H9 (cell line): Measurements from ENCODE around the gene CCL16. TPM values are rescaled to one million over a fixed set of nuclear protein-coding genes. Genes with fewer than 3 reads are reported as not detected.

Source experiments
- DNase-seq: peaks from one replicate; pipeline ENCODE4 v3.0.0-alpha.2; 2017
- H2AFZ ChIP-seq: one replicate; pipeline ENCODE4 v1.6.1; 2013; ENCODE audit warnings: mild to moderate bottlenecking, low read length, control low read depth, moderate library complexity
- H2AK5ac ChIP-seq: 2 replicates; pipeline ENCODE4 v1.6.1; 2013; ENCODE audit warnings: low read length, control low read depth, mixed read lengths; ENCODE audit not compliant: insufficient read length
- H2BK120ac ChIP-seq: one replicate; pipeline ENCODE4 v1.6.1; 2013; ENCODE audit warnings: low read depth, mild to moderate bottlenecking, low read length, control low read depth, inconsistent platforms; ENCODE audit not compliant: poor library complexity, severe bottlenecking
- H2BK12ac ChIP-seq: 2 replicates; pipeline ENCODE4 v1.6.1; 2013; ENCODE audit warnings: low read length, control low read depth, mixed read lengths, low read depth; ENCODE audit not compliant: insufficient read length
- H2BK15ac ChIP-seq: 2 replicates; pipeline ENCODE4 v1.6.1; 2013; ENCODE audit warnings: low read depth, low read length, control low read depth
- H2BK20ac ChIP-seq: one replicate; pipeline ENCODE4 v1.6.1; 2013; ENCODE audit warnings: low read depth, mild to moderate bottlenecking, low read length, control low read depth, inconsistent platforms; ENCODE audit not compliant: poor library complexity, severe bottlenecking
- H2BK5ac ChIP-seq: 2 replicates; pipeline ENCODE4 v1.6.1; 2013; ENCODE audit warnings: low read length, control low read depth, mixed read lengths; ENCODE audit not compliant: insufficient read length
- H3K14ac ChIP-seq: 2 replicates; pipeline ENCODE4 v1.6.1; 2013; ENCODE audit warnings: low read length, control low read depth; ENCODE audit not compliant: insufficient read depth
- H3K18ac ChIP-seq: 2 replicates; pipeline ENCODE4 v1.6.1; 2013; ENCODE audit warnings: low read depth, mild to moderate bottlenecking, mixed read lengths, low read length, control low read depth; ENCODE audit not compliant: insufficient read length
- H3K23ac ChIP-seq: 2 replicates; pipeline ENCODE4 v1.6.1; 2013; ENCODE audit warnings: low read length, control low read depth, mixed read lengths, low read depth; ENCODE audit not compliant: insufficient read length
- H3K23me2 ChIP-seq: 2 replicates; pipeline ENCODE4 v1.6.1; 2013; ENCODE audit warnings: low read depth, mild to moderate bottlenecking, mixed read lengths, low read length, control low read depth; ENCODE audit not compliant: insufficient read length, poor library complexity, severe bottlenecking
- H3K27ac ChIP-seq: 2 replicates; pipeline ENCODE4 v1.5.1; 2013; ENCODE audit warnings: low read length, control low read depth, mixed read lengths, low read depth; ENCODE audit not compliant: insufficient read length
- H3K27me3 ChIP-seq: 2 replicates; pipeline ENCODE4 v1.6.1; 2013; ENCODE audit warnings: low read length, control low read depth, inconsistent platforms; ENCODE audit not compliant: insufficient read depth
- H3K4ac ChIP-seq: 2 replicates; pipeline ENCODE4 v1.6.1; 2013; ENCODE audit warnings: low read depth, mild to moderate bottlenecking, control low read depth, inconsistent platforms, low read length, moderate library complexity
- H3K4me1 ChIP-seq: 2 replicates; pipeline ENCODE4 v1.6.1; 2013; ENCODE audit warnings: low read length, control low read depth, inconsistent platforms; ENCODE audit not compliant: insufficient read depth
- H3K4me2 ChIP-seq: 2 replicates; pipeline ENCODE4 v1.6.1; 2013; ENCODE audit warnings: low read length, control low read depth, mixed read lengths; ENCODE audit not compliant: insufficient read length, insufficient read depth
- H3K56ac ChIP-seq: 2 replicates; pipeline ENCODE4 v1.6.1; 2013; ENCODE audit warnings: low read depth, mild to moderate bottlenecking, mixed read lengths, low read length, control low read depth; ENCODE audit not compliant: insufficient read length
- H3K79me1 ChIP-seq: 2 replicates; pipeline ENCODE4 v1.6.1; 2013; ENCODE audit warnings: low read depth, mild to moderate bottlenecking, moderate library complexity, low read length, control low read depth, inconsistent platforms; ENCODE audit not compliant: insufficient read depth, poor library complexity, severe bottlenecking
- H3K79me2 ChIP-seq: 2 replicates; pipeline ENCODE4 v1.6.1; 2013; ENCODE audit warnings: low read length, control low read depth, inconsistent platforms; ENCODE audit not compliant: insufficient read depth
- H3K9ac ChIP-seq: 2 replicates; pipeline ENCODE4 v1.6.1; 2013; ENCODE audit warnings: low read length, control low read depth, mixed read lengths; ENCODE audit not compliant: insufficient read length; ENCODE audit errors: extremely low read depth
- H3K9me3 ChIP-seq: one replicate; pipeline ENCODE4 v1.6.1; 2013; ENCODE audit warnings: low read depth, low read length, inconsistent platforms; ENCODE audit not compliant: control insufficient read depth
- H3T11ph ChIP-seq: one replicate; pipeline ENCODE4 v1.6.1; 2013; ENCODE audit warnings: mild to moderate bottlenecking, low read length, control low read depth, inconsistent platforms
- H4K20me1 ChIP-seq: one replicate; pipeline ENCODE4 v1.6.1; 2013; ENCODE audit not compliant: control insufficient read depth, insufficient read length, insufficient read depth
- H4K5ac ChIP-seq: 2 replicates; pipeline ENCODE4 v1.6.1; 2013; ENCODE audit warnings: low read depth, mild to moderate bottlenecking, mixed read lengths, low read length, control low read depth; ENCODE audit not compliant: insufficient read length
- H4K8ac ChIP-seq: replicated peaks from 2 replicates; pipeline ENCODE4 v1.6.1; 2013; ENCODE audit warnings: low read length, control low read depth, mixed read lengths, low read depth; ENCODE audit not compliant: insufficient read length
- H4K91ac ChIP-seq: 2 replicates; pipeline ENCODE4 v1.6.1; 2013; ENCODE audit warnings: low read depth, mild to moderate bottlenecking, moderate library complexity, mixed read lengths, low read length, control low read depth; ENCODE audit not compliant: insufficient read length
- H3K27ac Mint-ChIP-seq, 3 experiments: 2 replicates in 2 of 3; 3 replicates in 1 of 3; pipeline ENCODE4 v1.8.0; 2020 to 2021; ENCODE audit warnings: mixed read lengths in 3 of 3, mild to moderate bottlenecking in 1 of 3, moderate library complexity in 1 of 3
- H3K27me3 Mint-ChIP-seq: 2 replicates; pipeline ENCODE4 v1.8.0; 2021; ENCODE audit warnings: low read depth, mild to moderate bottlenecking, moderate library complexity, mixed read lengths
- H3K36me3 Mint-ChIP-seq, 3 experiments: 2 replicates in 2 of 3; 3 replicates in 1 of 3; pipeline ENCODE4 v1.8.0; 2020 to 2021; ENCODE audit warnings: low read depth in 3 of 3, mixed read lengths in 3 of 3; ENCODE audit not compliant: insufficient read depth in 1 of 3
- H3K4me1 Mint-ChIP-seq, 2 experiments: 2 replicates each; pipeline ENCODE4 v1.8.0; 2020; ENCODE audit warnings: mixed read lengths in 2 of 2
- H3K4me3 Mint-ChIP-seq, 2 experiments: 2 replicates in 1 of 2; 3 replicates in 1 of 2; pipeline ENCODE4 v1.8.0; 2020 to 2021; ENCODE audit warnings: mild to moderate bottlenecking in 2 of 2, mixed read lengths in 2 of 2, moderate library complexity in 1 of 2
- H3K9me3 Mint-ChIP-seq, 2 experiments: 2 replicates in 1 of 2; 3 replicates in 1 of 2; pipeline ENCODE4 v1.8.0; 2020; ENCODE audit warnings: mild to moderate bottlenecking in 2 of 2, mixed read lengths in 2 of 2, moderate library complexity in 1 of 2
- WGBS: extraction: QIAGEN DNeasy Blood & Tissue Kit; methylation state at CpG from one replicate; pipeline ENCODE4 v1.1.7; 2013; ENCODE audit warnings: missing lambda C conversion rate, low lambda C conversion rate, mixed read lengths; ENCODE audit not compliant: insufficient read length; ENCODE audit errors: extremely low coverage; 5-methylcytosine and 5-hydroxymethylcytosine counted together
- total RNA-seq: library from RNA; stranded (reverse); gene quantifications from 2 replicates; pipeline ENCODE4 v1.2.1, GENCODE V29; 2021
- TF ChIP-seq, protein P1 (sequence below): fragments of 200-600 bp; sonication (generic); conservative IDR thresholded peaks from 3 replicates; pipeline ENCODE4 v1.8.0; 2021; ENCODE audit warnings: antibody characterized with exemption, mild to moderate bottlenecking

The CCL16 gene
- total RNA-seq, 1 experiment from 2014 or later, result not detected

GRCh38 chr17:35934760-35935159, 46.5 kb downstream of the CCL16 start:
- H2BK120ac ChIP-seq, result no peak overlapping the region
- Mint-ChIP-seq H3K4me1 (peaks cover 17 to 19% of the 10 kb centered on the region in 2 experiments), H3K27ac (no peak overlapping the region), H3K36me3 (no peaks in the 10 kb centered on the region), H3K9me3 (no peaks in the 10 kb centered on the region; a peak in 1 of 5 replicates), H3K27me3 (peaks cover under 1% of the 10 kb centered on the region), H3K4me3 (no peak overlapping the region)
- H2BK12ac ChIP-seq, result no peak overlapping the region
- H3K9ac ChIP-seq, result no peak overlapping the region
- no peak overlapping the region for H3K4ac ChIP-seq
- H4K8ac ChIP-seq, result no peak overlapping the region
- no peaks in the 10 kb centered on the region for H3K79me1 ChIP-seq
- peaks cover 3% of the 10 kb centered on the region for H3K23me2 ChIP-seq
- no peak overlapping the region for H2BK5ac ChIP-seq
- no peak overlapping the region for H3K56ac ChIP-seq
- H3K23ac ChIP-seq, result no peak overlapping the region
- no peak overlapping the region for H2AK5ac ChIP-seq
- H3T11ph ChIP-seq, result no peak overlapping the region
- TF ChIP-seq, protein P1, sequence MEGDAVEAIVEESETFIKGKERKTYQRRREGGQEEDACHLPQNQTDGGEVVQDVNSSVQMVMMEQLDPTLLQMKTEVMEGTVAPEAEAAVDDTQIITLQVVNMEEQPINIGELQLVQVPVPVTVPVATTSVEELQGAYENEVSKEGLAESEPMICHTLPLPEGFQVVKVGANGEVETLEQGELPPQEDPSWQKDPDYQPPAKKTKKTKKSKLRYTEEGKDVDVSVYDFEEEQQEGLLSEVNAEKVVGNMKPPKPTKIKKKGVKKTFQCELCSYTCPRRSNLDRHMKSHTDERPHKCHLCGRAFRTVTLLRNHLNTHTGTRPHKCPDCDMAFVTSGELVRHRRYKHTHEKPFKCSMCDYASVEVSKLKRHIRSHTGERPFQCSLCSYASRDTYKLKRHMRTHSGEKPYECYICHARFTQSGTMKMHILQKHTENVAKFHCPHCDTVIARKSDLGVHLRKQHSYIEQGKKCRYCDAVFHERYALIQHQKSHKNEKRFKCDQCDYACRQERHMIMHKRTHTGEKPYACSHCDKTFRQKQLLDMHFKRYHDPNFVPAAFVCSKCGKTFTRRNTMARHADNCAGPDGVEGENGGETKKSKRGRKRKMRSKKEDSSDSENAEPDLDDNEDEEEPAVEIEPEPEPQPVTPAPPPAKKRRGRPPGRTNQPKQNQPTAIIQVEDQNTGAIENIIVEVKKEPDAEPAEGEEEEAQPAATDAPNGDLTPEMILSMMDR, result no peak
- H3K27ac ChIP-seq, result no peak overlapping the region
- H2AFZ ChIP-seq, result no peak overlapping the region
- no peak overlapping the region for H3K4me2 ChIP-seq
- peaks cover 4% of the 10 kb centered on the region; the same call in 1 of the 2 replicates for H3K4me1 ChIP-seq
- no peak overlapping the region for H3K18ac ChIP-seq
- H4K5ac ChIP-seq, result no peak overlapping the region
- no peak for DNase-seq
- H4K20me1 ChIP-seq, result no peaks in the 10 kb centered on the region
- no peak overlapping the region for H4K91ac ChIP-seq
- H2BK15ac ChIP-seq, result no peak overlapping the region
- H3K9me3 ChIP-seq, result no peaks in the 10 kb centered on the region
- no peaks in the 10 kb centered on the region for H3K27me3 ChIP-seq
- no peak overlapping the region for H2BK20ac ChIP-seq
- WGBS, result no CpG with 5 or more reads among the region's 10 CpGs
- no peaks in the 10 kb centered on the region for H3K79me2 ChIP-seq
- H3K14ac ChIP-seq, result no peak overlapping the region
